Measurements from ENCODE around the gene AGAP3.

AGAP3 gene

DNA sequence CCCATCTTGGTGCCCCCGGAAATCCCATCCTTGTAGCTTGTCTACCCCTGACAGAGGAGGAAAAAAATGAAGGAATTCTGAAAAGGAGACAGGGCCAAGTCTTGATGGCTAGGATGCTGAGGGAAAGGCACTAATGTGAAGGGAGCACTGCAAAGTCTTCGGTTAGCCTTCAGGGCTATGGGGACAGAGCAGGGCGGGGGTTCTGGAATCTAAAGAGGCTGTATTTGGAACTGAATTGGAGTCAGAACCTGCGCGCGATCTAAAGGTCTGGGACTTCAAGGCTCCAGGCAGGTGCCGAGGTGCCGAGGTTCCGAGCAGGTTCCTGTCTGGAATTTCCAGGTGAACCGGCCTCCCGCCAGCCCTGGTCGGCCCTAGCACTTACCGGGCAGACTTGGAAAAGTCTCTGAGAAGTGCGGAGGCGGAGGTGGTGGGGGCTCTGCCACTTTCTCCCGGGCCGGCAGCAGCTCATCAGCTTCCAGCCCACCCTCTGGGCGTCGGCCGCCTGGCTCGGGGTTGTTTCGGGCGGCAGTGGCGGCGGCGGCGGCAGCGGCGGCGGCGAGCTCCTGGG lies 80.4 kb downstream of the AGAP3 start:
- Histone ChIP-seq H3K18ac (ENCODE audit: low read length) (peak overlapping the region; percentile 88), H3K36me3 (replicated peaks in 1 of 2; ENCODE audit: control insufficient read depth in 2 of 2, insufficient read depth in 2 of 2, low read length in 2 of 2) (no peaks in the 10 kb centered on the region), H3K9ac (ENCODE audit: low read depth, low read length, poor library complexity) (no peak overlapping the region), H3K4me1 (ENCODE audit: control insufficient read depth in 2 of 2, insufficient read depth in 1 of 2, low read depth in 1 of 2, low read length in 2 of 2) (peaks cover 7 to 14% of the 10 kb centered on the region in 2 donors), H3K27me3 (ENCODE audit: control insufficient read depth in 3 of 3, insufficient read depth in 3 of 3, low read depth in 1 of 3, low read length in 3 of 3) (peaks cover 12 to 96% (median 54%) of the 10 kb centered on the region in 3 experiments), H3K14ac (ENCODE audit: low read length) (peak overlapping the region; percentile 12), H3K79me1 (ENCODE audit: low read depth, low read length) (no peaks in the 10 kb centered on the region), H3K4me3 (ENCODE audit: low read length in 2 of 2) (peak overlapping the region; percentile 31 to 80), H4K8ac (ENCODE audit: low read depth, low read length) (no peak overlapping the region), H2BK12ac (ENCODE audit: low read length) (no peak overlapping the region), H3K4ac (ENCODE audit: low read length) (no peak overlapping the region), H2AFZ (ENCODE audit: low read length) (peak overlapping the region; percentile 90), H2AK5ac (ENCODE audit: low read depth, low read length) (no peak overlapping the region), H3K27ac (replicated peaks; ENCODE audit: low read length) (no peak overlapping the region), H2BK5ac (ENCODE audit: low read length) (no peak overlapping the region), H2BK120ac (ENCODE audit: low read depth, low read length) (peak overlapping the region; percentile 2), H3K9me3 (replicated peaks in 1 of 2; ENCODE audit: control insufficient read depth in 2 of 2, insufficient read depth in 1 of 2, low read depth in 1 of 2, low read length in 2 of 2) (no peaks in the 10 kb centered on the region), H4K91ac (ENCODE audit: low read depth, low read length, poor library complexity) (no peak overlapping the region), H3K4me2 (ENCODE audit: insufficient read depth, low read length, poor library complexity, severe bottlenecking) (peak overlapping the region; percentile 99), H3K23ac (ENCODE audit: low read depth, low read length, poor library complexity) (peak overlapping the region; percentile 74), H2BK15ac (ENCODE audit: low read length) (no peak overlapping the region)
- DNase-seq (ENCODE audit: low spot score) = peak; percentile 23
- WGBS, 2 donors (ENCODE audit: extremely low coverage in 2 of 2, insufficient read length in 2 of 2, insufficient replicate concordance in 1 of 2) = no CpG with 5 or more reads among the region's 31 CpGs

DNA sequence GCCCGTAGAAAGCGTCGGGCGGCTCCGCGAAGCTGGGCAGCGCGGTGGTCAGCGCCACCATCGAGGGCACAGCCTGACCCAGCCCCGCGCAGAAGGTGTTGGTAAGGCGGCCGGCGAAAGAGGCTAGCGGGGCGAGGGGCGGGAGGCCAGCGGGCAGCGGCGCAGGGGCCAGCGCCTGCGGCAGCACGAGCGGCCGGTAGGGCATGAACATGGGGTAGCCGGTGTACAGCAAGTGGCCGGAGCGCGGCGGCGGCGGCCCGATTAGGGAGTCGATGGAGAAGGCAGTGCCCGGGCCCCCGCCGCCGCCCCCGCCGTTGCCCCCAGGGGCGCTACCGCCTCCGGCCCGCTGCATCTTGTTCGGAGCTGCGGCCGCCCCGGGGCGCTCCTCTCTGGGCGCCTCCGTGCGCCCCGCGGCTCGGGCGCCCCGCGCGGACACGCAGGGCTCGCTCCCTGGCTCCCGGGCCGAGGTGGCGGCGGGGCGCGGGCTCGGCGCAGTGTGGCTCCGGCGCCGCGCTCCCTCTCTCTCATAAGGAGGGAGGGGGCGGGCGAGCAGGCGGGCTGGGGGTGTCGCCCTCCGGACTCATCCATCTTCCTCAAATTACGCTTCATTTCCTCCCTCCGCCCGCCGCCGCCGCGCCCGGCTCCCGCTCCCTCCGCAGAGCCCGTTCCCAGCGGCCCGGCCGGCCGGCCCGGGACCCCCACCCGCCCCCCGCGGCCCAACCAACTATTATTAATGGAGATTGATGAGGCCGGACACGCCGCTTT lies 81.1 kb downstream of the AGAP3 start, which contains the start of gene GBX1:
GBX1 (minus strand) TSS at position 498 of the 765 bp plus-strand sequence; CDS start at position 352, 146 bp downstream.
- Histone ChIP-seq H2BK5ac (ENCODE audit: low read length) (no peak within 1 kb of the TSS), H2BK15ac (ENCODE audit: low read length) (peak within 1 kb of the TSS; percentile 39), H3K27me3 (ENCODE audit: control insufficient read depth in 3 of 3, insufficient read depth in 3 of 3, low read depth in 1 of 3, low read length in 3 of 3) (peaks cover 12 to 89% (median 54%) of the 10 kb centered on the region in 3 experiments), H3K9ac (ENCODE audit: low read depth, low read length, poor library complexity) (peak within 1 kb of the TSS; percentile 83), H2AFZ (ENCODE audit: low read length) (peak within 1 kb of the TSS; percentile 90), H2AK5ac (ENCODE audit: low read depth, low read length) (no peak within 1 kb of the TSS), H2BK12ac (ENCODE audit: low read length) (peak within 1 kb of the TSS; percentile 64), H3K79me1 (ENCODE audit: low read depth, low read length) (no peaks in the 10 kb centered on the region), H3K27ac (replicated peaks; ENCODE audit: low read length) (no peak within 1 kb of the TSS), H3K4ac (ENCODE audit: low read length) (no peak within 1 kb of the TSS), H3K9me3 (replicated peaks in 1 of 2; ENCODE audit: control insufficient read depth in 2 of 2, insufficient read depth in 1 of 2, low read depth in 1 of 2, low read length in 2 of 2) (no peaks in the 10 kb centered on the region), H4K91ac (ENCODE audit: low read depth, low read length, poor library complexity) (no peak within 1 kb of the TSS), H3K4me3 (ENCODE audit: low read length in 2 of 2) (peak within 1 kb of the TSS; percentile 31 to 80), H3K4me2 (ENCODE audit: insufficient read depth, low read length, poor library complexity, severe bottlenecking) (peak within 1 kb of the TSS; percentile 99), H3K14ac (ENCODE audit: low read length) (peak within 1 kb of the TSS; percentile 12), H3K18ac (ENCODE audit: low read length) (peak within 1 kb of the TSS; percentile 90), H4K8ac (ENCODE audit: low read depth, low read length) (no peak within 1 kb of the TSS), H2BK120ac (ENCODE audit: low read depth, low read length) (peak within 1 kb of the TSS; percentile 2), H3K36me3 (replicated peaks in 1 of 2; ENCODE audit: control insufficient read depth in 2 of 2, insufficient read depth in 2 of 2, low read length in 2 of 2) (no peaks in the 10 kb centered on the region), H3K23ac (ENCODE audit: low read depth, low read length, poor library complexity) (peak within 1 kb of the TSS; percentile 82), H3K4me1 (ENCODE audit: control insufficient read depth in 2 of 2, insufficient read depth in 1 of 2, low read depth in 1 of 2, low read length in 2 of 2) (peaks cover 7 to 14% of the 10 kb centered on the region in 2 donors)
- DNase-seq (ENCODE audit: low spot score) = peak; percentile 29
- WGBS, 2 donors (ENCODE audit: extremely low coverage in 2 of 2, insufficient read length in 2 of 2, insufficient replicate concordance in 1 of 2) = no CpG with 5 or more reads among the region's 101 CpGs

DNA sequence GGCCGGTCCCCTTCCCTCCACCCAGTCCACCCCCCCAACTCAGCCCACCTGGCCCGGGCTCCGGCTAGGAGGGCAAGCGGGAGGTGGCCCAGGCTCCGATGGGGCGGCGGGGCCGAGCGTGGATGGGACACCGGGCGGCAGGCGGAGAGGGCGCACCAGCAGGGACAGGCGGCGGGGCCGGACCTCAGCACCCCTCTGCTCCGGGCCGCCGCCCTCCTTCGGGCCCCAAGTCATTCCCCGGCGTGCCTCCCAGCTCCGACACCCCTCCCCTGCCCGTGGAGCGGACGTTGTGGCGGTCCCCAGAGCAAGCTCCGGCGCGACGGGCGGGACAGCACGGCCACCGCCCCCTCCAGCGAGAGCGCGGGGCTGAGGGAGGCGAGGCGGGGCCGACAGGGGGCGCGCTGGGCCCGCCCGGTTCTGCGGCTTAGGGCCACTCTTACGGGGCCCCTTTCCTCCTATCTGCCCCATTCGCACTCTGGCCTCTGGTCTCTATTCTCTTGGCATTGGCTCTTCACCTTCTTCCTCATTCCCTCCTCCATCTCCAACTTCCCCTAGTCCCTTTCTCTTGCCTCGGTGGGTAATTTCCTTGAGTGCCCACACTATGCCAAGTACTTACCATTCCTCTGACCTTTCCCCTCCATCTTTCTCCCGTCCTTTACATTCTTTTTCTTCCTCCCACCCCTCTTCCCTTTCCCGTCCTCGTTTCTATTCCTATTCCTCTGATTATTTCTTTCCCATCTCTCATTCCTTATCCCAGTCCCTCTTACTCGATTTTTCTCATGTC lies 81.9 kb downstream of the AGAP3 start:
- Histone ChIP-seq H3K27ac (replicated peaks; ENCODE audit: low read length) (no peak overlapping the region), H2BK5ac (ENCODE audit: low read length) (no peak overlapping the region), H3K14ac (ENCODE audit: low read length) (no peak overlapping the region), H3K4me2 (ENCODE audit: insufficient read depth, low read length, poor library complexity, severe bottlenecking) (peak overlapping the region; percentile 99), H3K4me3 (ENCODE audit: low read length in 2 of 2) (peak overlapping the region in 1 of 2 donors; percentile 79), H3K27me3 (ENCODE audit: control insufficient read depth in 3 of 3, insufficient read depth in 3 of 3, low read depth in 1 of 3, low read length in 3 of 3) (peaks cover 12 to 81% (median 54%) of the 10 kb centered on the region in 3 experiments), H2BK120ac (ENCODE audit: low read depth, low read length) (no peak overlapping the region), H4K91ac (ENCODE audit: low read depth, low read length, poor library complexity) (no peak overlapping the region), H3K9me3 (replicated peaks in 1 of 2; ENCODE audit: control insufficient read depth in 2 of 2, insufficient read depth in 1 of 2, low read depth in 1 of 2, low read length in 2 of 2) (peaks cover 0 to 3% of the 10 kb centered on the region in 2 donors), H3K4ac (ENCODE audit: low read length) (no peak overlapping the region), H3K23ac (ENCODE audit: low read depth, low read length, poor library complexity) (peak overlapping the region; percentile 82), H2AK5ac (ENCODE audit: low read depth, low read length) (no peak overlapping the region), H2BK15ac (ENCODE audit: low read length) (peak overlapping the region; percentile 39), H4K8ac (ENCODE audit: low read depth, low read length) (no peak overlapping the region), H3K4me1 (ENCODE audit: control insufficient read depth in 2 of 2, insufficient read depth in 1 of 2, low read depth in 1 of 2, low read length in 2 of 2) (peaks cover 7 to 14% of the 10 kb centered on the region in 2 donors), H3K18ac (ENCODE audit: low read length) (peak overlapping the region; percentile 90), H2AFZ (ENCODE audit: low read length) (peak overlapping the region; percentile 90), H3K9ac (ENCODE audit: low read depth, low read length, poor library complexity) (peak overlapping the region; percentile 79), H3K36me3 (replicated peaks in 1 of 2; ENCODE audit: control insufficient read depth in 2 of 2, insufficient read depth in 2 of 2, low read length in 2 of 2) (no peaks in the 10 kb centered on the region), H3K79me1 (ENCODE audit: low read depth, low read length) (no peaks in the 10 kb centered on the region), H2BK12ac (ENCODE audit: low read length) (no peak overlapping the region)
- DNase-seq (ENCODE audit: low spot score) = peak; percentile 48
- WGBS, 2 donors (ENCODE audit: extremely low coverage in 2 of 2, insufficient read length in 2 of 2, insufficient replicate concordance in 1 of 2) = 100% methylated on average over 2 of the region's 52 CpGs; no CpG with 5 or more reads in 1 of the 2 donors

All from neuronal stem cell (in vitro differentiated cells).